Measurements from ENCODE around the gene SRXN1. TPM values are rescaled to one million over a fixed set of nuclear protein-coding genes. Genes with fewer than 3 reads are reported as not detected.
"Not testable (repeated sequence)": the region's sequence is repeated elsewhere in the genome, so short reads cannot be mapped to it uniquely, and the experiment has no call there.

Gene SRXN1
- total and polyA plus RNA-seq, 2 experiments from 2014 or later = 21.4 to 21.6 TPM

- TF ChIP-seq CTCF (IDR thresholded peaks at IDR 0.05; ENCODE audit: low read depth, low read length) = no peak
- Histone ChIP-seq H3K9me3 (ENCODE audit: low read depth) (no peaks in the 10 kb centered on the region), H3K27ac (no peak overlapping the region), H3K27me3 (no peaks in the 10 kb centered on the region), H3K36me3 (no peaks in the 10 kb centered on the region), H3K4me1 (ENCODE audit: low read depth) (peaks cover 9% of the 10 kb centered on the region), H3K4me3 (no peak overlapping the region)
- DNase-seq (ENCODE audit: low read depth in 1 of 2, low spot score in 1 of 2) = no peak
Measured at GRCh38 chr20:697826-698225, 44.8 kb upstream of the SRXN1 start.

DNA sequence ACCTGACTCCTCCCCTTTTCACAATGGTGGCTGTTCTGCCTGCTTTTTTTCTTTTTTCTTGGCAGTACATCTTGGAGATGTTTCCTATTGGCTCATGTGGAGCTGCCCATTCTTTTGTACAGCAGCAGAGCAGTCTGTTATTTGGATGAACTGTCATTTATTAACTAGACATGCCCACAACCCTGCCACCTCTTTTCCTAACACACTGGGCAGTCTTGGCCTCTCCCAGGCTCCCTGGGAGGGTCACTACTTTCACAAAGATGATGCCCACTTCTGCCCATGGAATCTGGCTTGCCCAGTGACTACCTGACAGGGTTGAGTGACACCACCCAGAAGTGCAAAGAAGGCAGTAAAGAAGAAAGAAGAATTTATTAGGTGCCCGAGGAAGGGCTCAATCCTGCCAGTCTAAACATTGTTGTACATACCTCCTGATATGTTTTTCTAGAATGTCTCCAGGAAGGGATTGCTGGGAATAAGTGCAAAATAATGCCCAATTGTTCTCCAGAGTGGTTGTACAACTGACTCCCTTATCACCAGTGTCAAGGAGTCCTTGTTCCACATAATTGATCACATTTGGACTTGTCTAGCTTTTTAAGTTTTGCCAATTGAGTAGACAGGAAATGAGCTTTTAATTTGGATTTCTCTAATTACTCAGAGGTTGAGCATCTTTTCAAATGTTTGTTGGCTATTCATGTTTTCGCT lies 42.3 kb upstream of the SRXN1 start:
- H3K36me3 ChIP-seq = no peaks in the 10 kb centered on the region
- H3K4me3 ChIP-seq = no peak overlapping the region
- no peaks in the 10 kb centered on the region for H3K27me3 ChIP-seq
- peaks cover 8% of the 10 kb centered on the region for H3K4me1 ChIP-seq (ENCODE audit: low read depth)
- no peak for TF ChIP-seq CTCF (IDR thresholded peaks at IDR 0.05; ENCODE audit: low read depth, low read length)
- H3K9me3 ChIP-seq (ENCODE audit: low read depth) = no peaks in the 10 kb centered on the region
- DNase-seq (ENCODE audit: low read depth in 1 of 2, low spot score in 1 of 2) = no peak
- H3K27ac ChIP-seq = no peak overlapping the region

DNA sequence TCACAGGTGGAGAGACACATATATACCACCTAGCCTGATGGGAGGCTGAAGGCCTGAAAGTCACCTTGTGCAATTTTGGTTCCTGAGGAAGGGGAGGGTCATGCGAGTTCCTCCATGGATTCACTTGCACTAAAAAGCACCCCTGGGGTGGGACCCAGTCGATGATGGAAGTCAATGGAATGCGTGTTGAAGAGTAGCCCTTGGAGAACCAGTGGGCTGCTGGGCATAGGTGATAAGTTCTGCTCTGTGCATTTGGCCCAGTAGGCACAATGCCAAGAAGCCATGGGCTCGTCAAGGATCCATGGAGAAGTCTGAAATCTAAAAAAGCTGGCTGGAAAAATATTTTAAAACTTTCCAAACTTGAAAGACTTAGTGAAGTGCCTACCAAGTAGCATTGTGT lies 41.5 kb upstream of the SRXN1 start:
- H3K27me3 ChIP-seq = no peaks in the 10 kb centered on the region
- DNase-seq (ENCODE audit: low read depth in 1 of 2, low spot score in 1 of 2) = no peak
- H3K36me3 ChIP-seq = no peaks in the 10 kb centered on the region
- H3K27ac ChIP-seq = no peak overlapping the region
- no peaks in the 10 kb centered on the region for H3K9me3 ChIP-seq (ENCODE audit: low read depth)
- no peak overlapping the region for H3K4me3 ChIP-seq
- no peak for TF ChIP-seq CTCF (IDR thresholded peaks at IDR 0.05; ENCODE audit: low read depth, low read length)
- H3K4me1 ChIP-seq (ENCODE audit: low read depth) = peaks cover under 1% of the 10 kb centered on the region

DNA sequence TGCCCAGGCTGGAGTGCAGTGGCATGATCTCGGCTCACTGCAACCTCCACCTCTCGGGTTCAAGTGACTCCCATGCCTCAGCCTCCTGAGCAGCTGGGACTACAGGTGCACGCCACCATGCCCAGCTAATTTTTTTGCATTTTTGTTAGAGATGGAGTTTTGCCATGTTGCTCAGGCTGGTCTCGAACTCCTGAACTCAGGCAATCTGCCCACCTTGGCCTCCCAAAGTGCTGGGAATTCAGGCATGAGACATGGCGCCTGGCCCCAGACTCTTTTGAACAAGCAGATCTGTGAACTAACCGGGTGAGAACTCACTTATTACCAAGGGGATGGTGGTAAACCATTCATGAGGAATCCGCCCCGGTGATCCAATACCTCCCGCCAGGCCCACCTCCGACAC lies 40.8 kb upstream of the SRXN1 start:
- H3K27ac ChIP-seq; DNase-seq (ENCODE audit: low read depth in 1 of 2, low spot score in 1 of 2); H3K9me3 ChIP-seq (ENCODE audit: low read depth); H3K36me3 ChIP-seq; H3K4me3 ChIP-seq; H3K27me3 ChIP-seq; H3K4me1 ChIP-seq (ENCODE audit: low read depth): not testable (repeated sequence)

GRCh38 chr20:692044-692443 lies 39.0 kb upstream of the SRXN1 start:
- DNase-seq (ENCODE audit: low read depth in 1 of 2, low spot score in 1 of 2) = no peak

More at GRCh38 chr20:692044-692443, 39.0 kb upstream of the SRXN1 start:
- TF ChIP-seq CTCF (IDR thresholded peaks at IDR 0.05; ENCODE audit: low read depth, low read length) = no peak
- no peaks in the 10 kb centered on the region for H3K36me3 ChIP-seq
- H3K4me1 ChIP-seq (ENCODE audit: low read depth) = no peaks in the 10 kb centered on the region
- H3K9me3 ChIP-seq (ENCODE audit: low read depth) = no peaks in the 10 kb centered on the region
- no peak overlapping the region for H3K4me3 ChIP-seq
- no peak overlapping the region for H3K27ac ChIP-seq
- no peaks in the 10 kb centered on the region for H3K27me3 ChIP-seq
